GM13976 (cell line): ENCODE measurements around the gene ARVCF.

Experiments used
- DNase-seq: peaks from one replicate; pipeline ENCODE4 v3.0.0; 2012; ENCODE audit warnings: low spot score
- CTCF ChIP-seq: IDR thresholded peaks from 2 replicates; pipeline ENCODE4 v1.5.1; 2012; ENCODE audit warnings: borderline replicate concordance, mild to moderate bottlenecking; ENCODE audit not compliant: insufficient read depth; ENCODE audit errors: extremely low read depth, missing control alignments, control extremely low read depth
- in situ Hi-C: fragments of 300-500 bp; cut with MboI; formaldehyde crosslinking; loops from one replicate; pipeline ENCODE4 v1.12.0; 2022; ENCODE audit warnings: low sequenced_read_pairs, mixed read lengths, inconsistent platforms; ENCODE audit not compliant: unreplicated experiment

Gene ARVCF

GRCh38 chr22:19932367-19933206 is 84.0 kb downstream of the ARVCF start:
- in situ Hi-C loops, result no loop called here
- TF ChIP-seq CTCF, result no peak
- DNase-seq, result peak; percentile 22

- in situ Hi-C loops, result no loop called here
- DNase-seq, result no peak
- TF ChIP-seq CTCF, result no peak
Observed at GRCh38 chr22:19931514-19931913, 85.1 kb downstream of the ARVCF start.

GRCh38 chr22:19930551-19931486 is 85.8 kb downstream of the ARVCF start:
- peak; percentile 18 for DNase-seq
- in situ Hi-C loops, result no loop called here
- TF ChIP-seq CTCF, result no peak

GRCh38 chr22:19929586-19930550 is 86.8 kb downstream of the ARVCF start:
- DNase-seq, result peak; percentile 8
- in situ Hi-C loops, result no loop called here
- TF ChIP-seq CTCF, result no peak

GRCh38 chr22:19928207-19928606 is 88.4 kb downstream of the ARVCF start:
- peak; percentile 2 for DNase-seq
- in situ Hi-C loops, result no loop called here
- no peak for TF ChIP-seq CTCF
